T-helper 2 cell treated with Interferon-gamma antibody and Interleukin-4, amounts not matched to agents 100 ng/mL and 5 ng/mL, for 36 hours (primary cell): ENCODE measurements around the gene FHIT. TPM values are rescaled to one million over a fixed set of nuclear protein-coding genes. Genes with fewer than 3 reads are reported as not detected.
"Not testable (repeated sequence)": the region's sequence is repeated elsewhere in the genome, so short reads cannot be mapped to it uniquely, and the experiment has no call there.

ENCODE experiments used
- intact Hi-C: fragments of 100-400 bp; cut with micrococcal nuclease; formaldehyde crosslinking; loops from one replicate; pipeline ENCODE4 v1.15.1; 2023
- total RNA-seq: library from RNA; stranded (reverse); gene quantifications from 2 replicates; pipeline ENCODE4 v1.2.3, GENCODE V29; 2022

FHIT gene
- total RNA-seq, 1 donor from 2014 or later, result 40.4 TPM

DNA sequence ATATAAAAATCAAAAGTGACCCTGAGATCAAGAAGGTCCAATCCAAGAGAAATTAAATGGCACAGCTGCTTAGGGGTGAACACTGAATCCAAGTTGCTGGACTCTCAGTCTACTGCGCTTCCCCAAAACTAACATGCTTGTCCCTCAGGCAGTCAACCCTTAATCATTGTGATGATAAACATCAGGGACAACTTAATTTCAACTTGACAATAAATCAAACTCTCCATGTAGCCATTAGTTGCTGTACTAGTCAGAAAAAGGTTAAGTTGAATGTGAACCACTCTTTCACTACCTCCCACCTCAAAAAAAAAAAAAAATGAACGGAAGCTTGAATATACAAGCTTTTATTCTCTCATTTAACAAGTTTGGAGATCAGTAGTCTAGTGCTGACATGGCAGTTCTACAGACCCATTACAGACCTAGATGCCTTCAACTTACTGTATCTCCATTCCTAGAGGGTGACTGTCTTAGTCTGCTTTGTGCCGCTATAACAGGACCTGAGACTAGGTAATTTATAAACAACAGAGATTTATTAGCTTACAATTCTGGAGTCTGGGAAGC, 185.7 kb downstream of the FHIT start:
- intact Hi-C loops, result no loop called here

DNA sequence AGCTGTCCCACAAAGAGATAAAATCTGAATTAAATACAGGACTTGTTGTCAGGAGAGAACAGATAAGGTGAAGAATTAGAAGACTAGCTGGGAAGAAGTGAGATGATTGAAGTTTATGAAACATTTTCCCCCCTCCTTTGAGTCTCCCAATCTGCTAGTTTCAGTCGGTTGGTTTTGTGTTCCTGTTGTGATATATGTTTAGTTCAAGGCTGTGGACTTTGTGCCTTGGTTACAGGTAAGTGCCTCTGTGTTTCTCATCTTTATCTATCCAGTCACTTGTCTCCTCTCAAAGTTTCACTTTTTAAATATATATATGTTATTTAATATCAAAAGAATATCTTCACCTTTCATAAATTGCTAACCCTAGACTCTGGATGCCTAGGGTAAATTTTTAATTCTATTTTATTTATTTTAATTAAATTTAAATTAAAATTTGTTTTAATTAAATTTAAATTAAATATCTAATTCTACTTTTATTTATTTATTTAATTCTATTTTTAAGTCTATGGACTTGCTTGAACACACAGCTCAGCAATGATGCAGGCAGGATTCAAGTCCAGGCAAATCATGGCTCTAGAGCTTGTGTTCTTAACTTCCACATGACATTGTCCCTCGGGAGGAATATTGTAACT, 190.0 kb downstream of the FHIT start:
- intact Hi-C loops, result no loop called here

DNA sequence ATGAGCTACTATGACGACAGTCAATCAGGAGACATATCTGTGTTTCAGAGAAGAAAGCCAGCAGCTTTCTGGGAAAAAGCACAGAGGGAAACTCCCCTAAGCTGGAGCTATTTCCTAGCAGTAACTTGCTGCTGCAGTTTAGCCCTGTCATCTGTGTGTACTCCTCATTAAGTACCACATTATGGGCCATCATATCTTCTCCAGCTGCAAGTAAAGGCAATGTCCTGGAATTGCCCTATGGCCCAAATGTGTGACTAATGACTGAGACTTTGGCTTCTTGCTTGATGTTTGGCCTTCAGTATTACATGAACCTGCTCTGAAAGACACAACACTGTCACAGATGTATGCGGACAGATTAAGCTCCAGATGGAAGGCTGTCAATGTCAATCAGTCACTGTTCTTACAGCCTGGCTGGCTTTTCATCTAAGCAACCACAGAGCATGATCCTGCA, 190.8 kb downstream of the FHIT start:
- intact Hi-C loops, result no loop called here

DNA sequence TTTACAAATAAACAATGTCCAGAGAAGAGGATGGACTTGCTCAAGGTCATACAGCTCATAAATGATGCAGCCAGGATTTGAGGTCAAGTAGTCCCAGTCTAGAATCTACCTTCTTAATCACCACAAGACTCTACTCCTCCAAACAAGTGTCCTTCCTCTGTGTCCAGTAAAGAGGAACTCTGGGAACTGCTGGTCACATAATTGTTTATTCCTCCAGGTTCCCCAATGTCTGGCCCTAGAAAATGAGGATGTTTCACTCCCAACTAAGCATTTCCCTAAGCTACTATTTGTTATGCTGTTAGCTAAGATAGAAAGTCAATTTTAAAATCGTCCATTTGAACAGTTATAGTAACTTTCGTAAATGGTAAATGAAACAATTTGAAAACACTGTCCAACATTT, 192.4 kb downstream of the FHIT start:
- intact Hi-C loops, result no loop called here

DNA sequence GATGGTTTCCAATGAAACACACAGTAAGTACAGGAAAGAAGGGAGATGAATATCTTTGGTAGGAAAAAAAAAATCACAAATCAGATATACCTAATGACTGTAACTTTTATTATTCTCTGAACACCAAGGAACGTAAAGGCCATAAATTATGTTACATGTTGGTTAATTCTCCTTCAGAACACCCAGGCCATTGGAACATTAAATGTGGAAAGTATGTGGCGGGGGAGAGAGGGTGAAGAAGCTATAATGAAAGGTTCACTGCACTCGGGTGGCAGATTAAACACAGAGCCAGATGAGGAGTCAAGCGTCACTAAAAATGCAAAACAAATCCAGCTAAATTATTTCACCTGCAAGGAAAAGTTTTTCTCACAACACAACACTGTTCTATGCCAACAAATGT, 193.8 kb downstream of the FHIT start:
- intact Hi-C loops, result no loop called here

DNA sequence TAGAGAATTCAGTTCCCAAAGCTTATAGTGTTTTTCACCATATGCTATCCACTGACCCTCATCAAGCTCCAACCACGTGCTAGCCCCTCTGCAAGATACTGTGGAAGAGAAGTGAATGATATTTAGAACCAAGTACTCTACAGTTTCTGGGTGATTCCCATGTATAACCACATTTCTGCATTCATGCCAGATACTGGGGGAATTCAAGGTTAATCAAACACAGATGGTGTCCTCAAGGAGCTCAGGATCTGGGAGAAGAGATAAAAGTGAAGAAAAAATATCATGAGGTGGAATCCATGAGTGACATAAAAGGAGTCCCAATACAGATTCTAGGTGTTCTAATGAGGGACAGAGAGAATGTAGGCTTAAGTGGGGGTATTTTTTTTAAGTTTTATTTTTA, 195.8 kb downstream of the FHIT start:
- intact Hi-C loops, result no loop called here

DNA sequence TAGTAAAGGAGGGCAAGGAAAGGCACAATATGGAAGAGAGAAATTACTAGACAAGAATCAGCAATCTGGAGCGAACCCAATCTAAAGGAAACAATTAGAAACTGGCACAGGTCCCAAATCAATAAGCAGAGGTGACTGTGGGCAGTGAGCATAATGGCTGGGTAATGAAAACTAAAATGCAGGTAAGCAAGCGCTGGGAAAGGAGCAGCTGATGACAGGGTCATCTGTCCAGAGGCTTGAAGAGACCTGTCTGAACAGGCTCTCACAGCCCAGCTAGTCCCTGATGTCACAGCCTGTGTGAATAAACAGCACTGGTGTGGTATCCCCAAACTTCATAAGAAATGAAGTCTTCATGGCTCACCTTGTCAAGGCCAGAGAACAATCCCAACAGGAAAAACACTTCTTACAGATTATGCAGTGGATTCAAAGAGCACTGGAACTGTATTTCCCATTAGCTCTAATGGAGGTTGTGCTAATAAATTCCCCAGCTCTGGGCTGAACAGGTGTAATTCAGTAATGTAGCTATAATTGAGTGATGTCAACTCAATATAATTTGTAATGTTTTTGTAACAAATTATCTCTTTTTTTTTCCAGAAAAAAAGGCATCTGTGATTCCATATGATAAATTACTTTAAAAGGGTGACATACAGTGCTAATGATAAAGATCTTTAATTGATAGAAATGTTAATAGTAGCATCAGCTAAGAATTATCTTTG, 197.3 kb downstream of the FHIT start:
- intact Hi-C loops, result no loop called here

DNA sequence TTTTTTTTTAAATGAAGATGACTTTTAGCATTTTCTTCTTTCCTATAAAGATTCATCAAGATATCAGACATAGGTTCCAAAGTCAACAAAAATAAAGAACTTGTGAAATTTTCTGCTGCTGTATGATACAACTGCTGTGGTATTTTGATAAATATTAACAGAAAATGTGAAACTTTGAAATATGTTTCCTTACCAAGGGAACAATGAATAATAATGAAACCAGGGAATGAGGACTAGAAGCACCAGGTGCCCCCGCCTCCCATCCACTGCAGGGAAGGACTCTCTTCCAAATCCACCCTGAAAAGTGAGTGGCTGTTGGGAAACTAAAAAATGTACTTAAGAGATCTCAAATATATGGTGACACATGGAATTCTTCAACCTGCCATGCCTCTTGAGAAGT, 198.4 kb downstream of the FHIT start:
- intact Hi-C loops, result no loop called here

DNA sequence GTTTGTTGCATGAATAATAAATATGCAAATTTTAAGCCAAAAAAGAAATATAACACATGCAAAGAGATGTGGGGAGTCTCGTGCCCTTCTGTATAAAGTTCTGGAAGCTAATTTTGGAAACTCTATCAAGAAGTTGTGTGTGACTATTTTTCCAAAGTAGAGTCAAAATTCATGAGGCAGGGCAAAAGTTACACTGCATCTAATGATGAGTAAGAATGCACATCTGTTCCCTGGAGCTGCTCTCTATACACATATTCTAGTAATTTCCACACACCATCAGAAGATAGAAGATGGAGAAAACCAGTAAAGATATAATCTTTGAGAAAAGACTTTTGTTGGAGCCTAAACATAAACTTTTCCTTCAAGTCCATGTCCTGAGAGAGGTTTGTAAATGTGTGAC, 199.6 kb downstream of the FHIT start:
- intact Hi-C loops, result no loop called here

DNA sequence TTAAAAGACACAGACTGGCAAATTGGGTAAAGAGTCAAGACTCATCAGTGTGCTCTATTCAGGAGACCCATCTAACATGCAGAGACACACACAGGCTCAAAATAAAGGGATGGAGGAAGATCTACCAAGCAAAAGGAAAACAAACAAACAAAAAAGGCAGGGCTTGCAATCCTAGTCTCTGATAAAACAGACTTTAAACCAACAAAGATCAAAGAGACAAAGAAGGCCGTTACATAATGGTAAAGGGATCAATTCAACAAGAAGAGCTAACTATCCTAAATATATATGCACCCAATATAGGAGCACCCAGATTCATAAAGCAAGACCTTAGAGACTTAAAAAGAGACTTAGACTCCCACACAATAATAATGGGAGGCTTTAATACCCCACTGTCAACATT, 206.1 kb downstream of the FHIT start:
- intact Hi-C loops, result not testable (repeated sequence)

DNA sequence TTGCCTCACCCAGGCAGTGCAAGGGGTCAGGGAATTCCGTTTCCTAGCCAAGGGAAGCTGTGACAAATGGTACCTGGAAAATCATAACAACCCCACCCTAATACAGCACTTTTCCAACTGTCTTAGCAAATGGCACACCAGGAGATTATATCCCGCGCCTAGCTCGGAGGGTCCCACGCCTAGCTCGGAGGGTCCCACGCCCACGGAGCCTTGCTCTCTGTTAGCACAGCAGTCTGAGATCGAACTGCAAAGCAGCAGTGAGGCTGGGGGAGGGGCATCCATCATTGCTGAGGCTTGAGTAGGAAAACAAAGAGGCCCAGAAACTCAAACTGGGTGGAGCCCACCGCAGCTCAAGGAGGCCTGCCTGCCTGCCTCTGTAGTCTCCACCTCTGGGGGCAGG, 208.1 kb downstream of the FHIT start:
- intact Hi-C loops, result no loop called here

DNA sequence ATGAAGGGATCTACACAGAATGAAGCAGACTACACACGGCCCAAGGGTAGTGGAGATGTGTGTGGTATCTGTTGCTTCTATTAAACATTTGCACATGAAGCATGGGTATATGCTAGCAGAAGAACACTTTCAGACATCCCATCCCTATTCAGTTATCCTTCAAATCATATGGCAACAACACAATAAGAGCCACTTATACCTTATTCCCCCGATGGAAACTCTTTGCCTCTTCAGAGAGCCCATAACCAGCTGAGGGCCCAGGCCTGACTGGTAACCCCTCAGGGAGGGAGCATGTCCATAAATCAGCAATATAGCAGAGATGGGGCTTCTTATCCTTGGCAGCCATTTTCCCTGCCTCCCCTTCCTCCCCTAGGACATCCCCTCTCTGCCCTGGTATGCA, 210.6 kb downstream of the FHIT start:
- intact Hi-C loops, result no loop called here

DNA sequence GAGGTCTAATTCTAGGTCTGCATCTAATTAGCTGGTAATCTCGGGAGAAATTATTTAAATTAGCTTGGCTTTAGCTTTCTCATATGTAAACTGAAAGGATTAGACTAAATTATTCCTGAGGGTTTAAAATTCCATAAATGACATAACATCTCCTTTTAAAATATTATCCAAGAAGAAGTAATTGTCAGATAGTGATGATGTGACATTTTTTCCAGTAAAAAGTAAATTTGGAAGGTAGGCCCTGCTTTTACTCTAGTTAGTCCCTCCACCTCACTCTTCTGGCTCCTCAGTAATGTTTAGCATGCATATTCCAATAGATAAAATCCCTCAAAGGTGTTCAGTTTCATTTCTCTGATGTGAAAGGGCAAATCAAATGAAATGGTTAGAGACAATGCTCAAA, 215.7 kb downstream of the FHIT start:
- intact Hi-C loops, result no loop called here

DNA sequence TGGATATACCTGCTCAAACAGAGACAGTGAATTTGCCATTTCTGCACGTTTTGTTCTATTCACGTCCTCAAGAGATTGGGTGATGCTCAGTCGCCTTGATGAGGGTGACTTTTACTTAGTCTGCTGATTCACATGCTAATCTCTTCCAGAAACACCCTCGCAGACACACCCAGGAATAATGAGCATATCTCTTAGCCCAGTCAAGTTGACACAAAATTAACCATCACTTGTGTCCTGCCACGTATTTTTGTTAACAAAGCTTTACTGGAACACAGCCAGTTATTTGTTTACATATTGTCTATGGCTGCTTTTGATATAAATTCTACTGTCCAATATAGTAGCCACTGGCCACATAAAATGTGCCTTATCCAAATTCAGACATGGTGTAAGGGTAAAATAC, 218.3 kb downstream of the FHIT start:
- intact Hi-C loops, result no loop called here

DNA sequence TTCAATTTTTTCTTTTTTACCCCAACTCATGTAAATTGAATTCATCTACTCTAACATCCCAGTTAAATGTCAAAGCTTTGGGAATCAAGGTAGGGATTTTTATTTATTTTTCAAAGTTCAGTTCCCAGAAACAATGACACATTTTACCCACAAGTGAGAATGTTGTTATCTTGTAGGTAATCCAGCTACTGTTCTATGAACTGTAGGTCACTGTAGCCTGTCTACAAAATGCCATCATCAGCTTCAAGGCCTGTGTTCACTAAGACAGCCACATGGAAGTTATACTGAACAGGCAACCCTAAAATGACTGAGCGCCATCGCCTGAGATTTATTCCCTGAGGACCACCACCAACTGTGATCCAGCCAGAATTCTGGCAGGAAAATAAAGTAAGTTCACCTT, 219.7 kb downstream of the FHIT start:
- intact Hi-C loops, result no loop called here

DNA sequence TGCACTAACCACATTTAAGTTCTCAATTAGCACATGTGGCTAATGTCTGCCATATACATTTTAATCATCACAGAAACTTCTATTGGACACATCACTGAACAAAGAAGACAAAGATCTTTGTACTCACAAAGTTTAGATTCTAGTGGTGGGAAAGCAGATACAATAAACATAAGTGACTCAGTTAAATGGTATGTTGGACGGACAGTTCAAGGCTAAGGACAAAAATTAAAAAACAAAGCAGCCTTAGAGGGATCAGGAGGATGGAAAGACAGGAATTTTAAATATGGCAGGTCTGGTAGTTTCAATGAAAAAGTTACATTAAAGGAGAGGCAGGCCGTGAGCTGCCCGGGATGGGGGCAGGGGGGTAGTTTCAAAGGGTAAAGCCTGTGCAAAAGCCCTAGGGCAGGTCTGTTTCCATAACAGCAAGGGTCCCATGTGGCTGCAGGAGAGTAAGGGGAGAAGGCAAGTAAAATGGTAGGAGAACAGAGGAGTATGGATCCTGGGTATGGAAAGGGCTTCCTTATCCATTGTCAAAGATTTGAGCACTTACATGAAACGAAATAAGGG, 220.7 kb downstream of the FHIT start:
- intact Hi-C loops, result no loop called here

DNA sequence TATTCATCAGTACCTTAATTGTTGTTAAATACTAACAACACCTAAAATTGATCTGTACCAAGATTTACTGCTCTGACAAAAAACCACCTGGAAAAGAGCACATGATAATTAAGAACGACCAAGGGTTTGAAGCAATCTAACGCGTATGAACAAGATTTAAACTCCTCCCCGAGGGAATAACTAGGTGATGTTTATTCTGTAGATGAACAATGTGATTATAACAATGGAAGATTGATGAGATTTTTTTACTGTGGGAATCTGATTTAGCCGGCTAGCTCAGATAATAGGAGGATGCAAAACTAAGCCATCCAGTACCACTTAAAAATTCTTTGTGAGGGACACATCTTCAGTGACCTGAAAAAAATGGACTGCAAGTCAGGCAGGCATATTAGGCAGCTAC, 222.1 kb downstream of the FHIT start:
- intact Hi-C loops, result no loop called here

DNA sequence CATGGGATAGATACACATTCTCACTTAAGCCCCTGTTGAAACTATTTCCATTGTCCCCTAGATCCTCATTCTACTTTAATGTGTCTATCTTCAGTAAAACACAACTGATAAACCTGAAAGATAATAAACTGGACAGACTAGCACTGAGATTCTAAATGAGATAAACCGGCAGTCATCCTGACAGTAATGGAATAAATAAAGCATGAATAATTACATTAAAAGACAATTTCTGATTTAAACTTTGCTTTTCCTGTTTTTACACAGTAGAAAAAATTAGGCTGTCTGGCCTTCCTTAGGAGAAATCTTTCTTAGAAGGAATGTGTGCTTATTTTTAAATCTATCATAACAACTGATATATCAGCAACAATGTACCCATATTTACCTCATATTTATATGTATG, 232.4 kb downstream of the FHIT start:
- intact Hi-C loops, result no loop called here

DNA sequence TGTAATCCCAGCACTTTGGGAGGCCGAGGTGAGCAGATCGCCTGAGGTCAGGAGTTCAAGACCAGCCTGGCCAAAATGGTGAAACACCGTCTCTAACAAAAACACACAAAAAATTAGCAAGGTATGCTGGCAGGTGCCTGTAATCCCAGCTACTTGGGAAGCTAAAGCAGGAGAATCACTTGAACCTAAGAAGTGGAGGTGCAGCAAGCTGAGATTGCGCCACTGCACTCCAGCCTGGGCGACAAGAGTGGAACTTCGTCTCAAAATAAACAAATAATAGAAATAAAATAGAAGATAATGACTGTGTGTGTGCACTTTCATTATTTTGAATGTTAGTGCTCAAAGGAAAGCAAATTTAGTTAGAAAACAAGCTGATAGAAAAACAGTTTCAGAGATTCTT, 234.2 kb downstream of the FHIT start:
- intact Hi-C loops, result not testable (repeated sequence)

DNA sequence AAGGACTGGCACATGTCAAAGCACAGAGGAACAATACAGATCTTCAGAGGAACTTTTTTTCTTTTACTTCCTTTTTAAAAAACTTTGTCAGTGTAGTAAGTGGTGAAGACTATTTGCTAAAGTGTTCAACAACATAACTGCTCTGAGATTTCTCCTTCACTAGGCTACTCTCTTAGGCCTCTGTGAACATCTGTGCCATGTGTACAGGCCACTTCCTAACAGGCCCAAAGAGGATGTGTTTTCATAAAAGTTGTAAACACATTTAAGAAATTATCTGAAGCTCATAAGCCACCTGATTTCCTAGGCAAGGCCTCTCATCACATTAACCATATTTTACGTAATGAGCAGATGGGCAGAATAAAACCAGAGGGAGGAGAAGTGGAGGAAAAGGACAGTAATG, 235.4 kb downstream of the FHIT start:
- intact Hi-C loops, result no loop called here

DNA sequence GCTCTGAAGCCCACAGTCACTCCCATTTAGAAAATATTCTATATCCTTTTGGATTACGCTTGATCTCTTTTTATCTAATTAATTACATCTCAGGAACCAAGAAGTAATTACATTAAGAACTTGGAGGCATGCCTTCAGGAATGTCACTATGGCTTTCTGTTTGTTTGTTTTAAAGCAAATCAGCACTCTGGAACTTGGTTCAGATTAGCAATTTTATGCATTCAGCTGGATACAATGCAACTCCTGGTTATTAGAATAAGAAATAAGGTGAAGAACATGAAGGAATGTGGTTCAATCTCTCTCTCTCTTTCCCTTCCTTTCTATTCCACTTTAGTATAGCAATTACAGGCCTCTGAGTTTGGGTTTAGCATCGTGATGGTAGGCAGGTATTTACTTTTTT, 235.8 kb downstream of the FHIT start:
- intact Hi-C loops, result no loop called here

DNA sequence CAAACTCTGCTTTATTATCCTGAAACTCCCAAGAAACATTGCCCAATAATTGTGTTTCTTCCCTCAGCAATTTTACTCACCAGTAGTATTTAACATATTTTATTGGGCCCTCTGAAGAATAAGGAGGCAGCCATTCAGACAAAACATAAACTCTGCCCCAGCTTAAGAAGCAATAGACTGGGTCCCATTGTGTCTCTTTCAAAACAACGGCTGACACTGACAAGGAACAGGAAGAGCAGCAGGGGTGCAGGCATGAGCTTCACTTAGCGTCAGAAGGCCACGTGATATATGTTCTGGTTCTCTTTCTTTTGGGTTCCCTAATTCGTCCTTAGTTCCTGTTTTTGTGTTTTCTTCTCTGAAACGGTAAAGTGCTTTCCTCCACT, 242.3 kb downstream of the FHIT start:
- intact Hi-C loops, result no loop called here
